Prostate gland (tissue), 2 donors: ENCODE data around the gene KLHDC4. TPM values are rescaled to one million over a fixed set of nuclear protein-coding genes. Genes with fewer than 3 reads are reported as not detected.

Source experiments
- DNase-seq: peaks from one replicate; pipeline ENCODE4 v3.0.0-alpha.2; 2019; ENCODE audit warnings: low spot score
- H3K27ac ChIP-seq, 2 donors: fragments of 200-600 bp; sonication (generic); 2 replicates each; pipeline ENCODE4 v1.5.1; 2017 to 2019
- H3K27me3 ChIP-seq: fragments of 200-600 bp; sonication (generic); replicated peaks from 2 replicates; pipeline ENCODE4 v1.5.1; 2019; ENCODE audit not compliant: insufficient read depth
- H3K36me3 ChIP-seq, 2 donors: fragments of 200-600 bp; sonication (generic); 1 replicate in 1 of 2; 2 replicates in 1 of 2; pipeline versions ENCODE4 v1.5.1 to v1.8.1; 2017 to 2019
- H3K4me1 ChIP-seq: fragments of 200-600 bp; sonication (generic); replicated peaks from 2 replicates; pipeline ENCODE4 v1.5.1; 2019
- H3K4me3 ChIP-seq, 2 donors: fragments of 200-600 bp; sonication (generic); 2 replicates each; pipeline ENCODE4 v1.5.1; 2017 to 2019
- H3K9me3 ChIP-seq: fragments of 200-600 bp; sonication (generic); 2 replicates; pipeline ENCODE4 v1.5.1; 2017
- CTCF ChIP-seq, 4 experiments: fragments of 200-600 bp in 2 of 4; fragments of 450-650 bp in 2 of 4; sonication (generic) in 2 of 4; IDR thresholded peaks; 1 replicate in 3 of 4; 2 replicates in 1 of 4; pipeline ENCODE4 v1.5.1; 2016 to 2019; ENCODE audit warnings: antibody characterized with exemption in 4 of 4, mild to moderate bottlenecking in 2 of 4, moderate library complexity in 2 of 4
- POLR2A ChIP-seq: fragments of 450-650 bp; IDR thresholded peaks from one replicate; pipeline ENCODE4 v1.6.1; 2016; ENCODE audit warnings: antibody characterized with exemption, mild to moderate bottlenecking
- POLR2AphosphoS5 ChIP-seq: sonication (generic); formaldehyde crosslinking; IDR thresholded peaks from one replicate; pipeline ENCODE4 v1.6.1; 2017; ENCODE audit warnings: antibody characterized with exemption
- WGBS: methylation state at CpG from one replicate; pipeline ENCODE4 v1.1.5; 2018; 5-methylcytosine and 5-hydroxymethylcytosine counted together
- intact Hi-C: fragments of 100-400 bp; cut with DNase I; formaldehyde crosslinking; loops from one replicate; pipeline ENCODE4 v1.14.2; 2022
- total RNA-seq, 2 donors: library from RNA; depleted of rRNA; stranded (reverse); fragments of >200 nt; gene quantifications; one replicate each; pipeline ENCODE4 v1.1.0, GENCODE V29; 2016

Gene KLHDC4
- total RNA-seq, 2 donors from 2014 or later, result 28.2 to 56.4 TPM

- Histone ChIP-seq H3K9me3 (no peaks in the 10 kb centered on the region), H3K36me3 (peaks cover 0 to 6% of the 10 kb centered on the region in 2 donors), H3K4me1 (no peaks in the 10 kb centered on the region), H3K4me3 (no peak overlapping the region), H3K27ac (no peak overlapping the region), H3K27me3 (no peaks in the 10 kb centered on the region)
- 88% methylated on average over 8 of the region's 8 CpGs for WGBS
- DNase-seq, result no peak
- TF ChIP-seq POLR2A, result no peak
- no peak for TF ChIP-seq CTCF (IDR thresholded peaks at IDR 0.05)
- no peak for TF ChIP-seq POLR2AphosphoS5
- intact Hi-C loops, result no loop called here
Measured at GRCh38 chr16:87746178-87746577, 19.6 kb downstream of the KLHDC4 start.

- Histone ChIP-seq H3K9me3 (no peaks in the 10 kb centered on the region), H3K36me3 (no peaks in the 10 kb centered on the region), H3K27ac (no peak overlapping the region), H3K4me1 (no peaks in the 10 kb centered on the region), H3K4me3 (no peak overlapping the region), H3K27me3 (no peaks in the 10 kb centered on the region)
- TF ChIP-seq POLR2A (no peak), POLR2AphosphoS5 (no peak), CTCF (IDR thresholded peaks at IDR 0.05) (no peak)
- no peak for DNase-seq
- WGBS, result 92% methylated on average over 25 of the region's 25 CpGs
- intact Hi-C loops, result no loop called here
Measured at GRCh38 chr16:87744750-87745514, 20.9 kb downstream of the KLHDC4 start.

GRCh38 chr16:87742781-87743490, 22.9 kb downstream of the KLHDC4 start:
- no peak overlapping the region for H3K4me3 ChIP-seq
- no peak for TF ChIP-seq POLR2A
- no peak for TF ChIP-seq CTCF (IDR thresholded peaks at IDR 0.05)
- no peak for TF ChIP-seq POLR2AphosphoS5
- DNase-seq, result no peak
- H3K27me3 ChIP-seq, result no peaks in the 10 kb centered on the region
- no peaks in the 10 kb centered on the region for H3K4me1 ChIP-seq
- intact Hi-C loops, result no loop called here
- no peaks in the 10 kb centered on the region for H3K36me3 ChIP-seq
- H3K27ac ChIP-seq, result no peak overlapping the region
- no peaks in the 10 kb centered on the region for H3K9me3 ChIP-seq
- WGBS, result 89% methylated on average over 17 of the region's 17 CpGs

GRCh38 chr16:87741700-87742415, 23.9 kb downstream of the KLHDC4 start:
- no peak overlapping the region for H3K4me3 ChIP-seq
- WGBS, result 95% methylated on average over 16 of the region's 16 CpGs

More at GRCh38 chr16:87741700-87742415, 23.9 kb downstream of the KLHDC4 start:
- H3K9me3 ChIP-seq, result no peaks in the 10 kb centered on the region
- H3K27ac ChIP-seq, result no peak overlapping the region
- TF ChIP-seq POLR2A (no peak), CTCF (IDR thresholded peaks at IDR 0.05) (no peak), POLR2AphosphoS5 (no peak)
- no peaks in the 10 kb centered on the region for H3K36me3 ChIP-seq
- no peaks in the 10 kb centered on the region for H3K27me3 ChIP-seq
- no peaks in the 10 kb centered on the region for H3K4me1 ChIP-seq
- intact Hi-C loops, result no loop called here
- DNase-seq, result no peak
